GM19023 (cell line): Measurements from ENCODE around the gene STUM.

Experiments
- ATAC-seq: cut with Tn5 transposase; IDR thresholded peaks from one replicate; pipeline ENCODE4 v1.9.1; 2021; ENCODE audit warnings: mild to moderate bottlenecking, moderate library complexity; ENCODE audit not compliant: unreplicated experiment

Gene STUM

DNA sequence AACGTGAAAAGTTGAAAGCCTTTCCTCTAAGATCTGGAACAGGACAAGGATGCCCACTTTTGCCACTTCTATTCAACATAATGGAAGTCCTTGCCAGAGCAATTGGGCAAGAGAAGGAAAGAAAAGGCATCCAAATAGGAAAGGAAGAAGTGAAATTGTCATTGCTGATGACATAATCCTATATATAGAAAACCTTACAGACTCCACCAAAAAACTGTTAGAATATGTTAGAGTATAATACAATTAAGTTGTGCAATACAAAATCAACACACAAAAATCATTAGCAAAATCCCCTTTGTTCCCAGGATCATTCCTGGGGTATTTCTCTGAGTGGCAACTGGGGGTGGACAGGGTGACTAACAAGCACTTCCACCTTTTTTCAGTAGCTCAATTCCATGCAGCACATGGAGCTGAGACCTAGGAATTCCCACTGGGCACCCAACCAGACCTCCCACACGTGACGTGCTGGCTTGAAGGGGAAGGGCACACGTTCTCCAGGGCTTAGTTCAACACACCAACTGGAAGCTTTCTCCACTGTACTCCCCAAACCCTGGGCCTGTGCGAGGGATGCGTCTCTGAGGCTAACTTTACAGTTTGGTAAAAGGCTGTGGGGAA lies 9.6 kb downstream of the STUM start:
- no peak for ATAC-seq

DNA sequence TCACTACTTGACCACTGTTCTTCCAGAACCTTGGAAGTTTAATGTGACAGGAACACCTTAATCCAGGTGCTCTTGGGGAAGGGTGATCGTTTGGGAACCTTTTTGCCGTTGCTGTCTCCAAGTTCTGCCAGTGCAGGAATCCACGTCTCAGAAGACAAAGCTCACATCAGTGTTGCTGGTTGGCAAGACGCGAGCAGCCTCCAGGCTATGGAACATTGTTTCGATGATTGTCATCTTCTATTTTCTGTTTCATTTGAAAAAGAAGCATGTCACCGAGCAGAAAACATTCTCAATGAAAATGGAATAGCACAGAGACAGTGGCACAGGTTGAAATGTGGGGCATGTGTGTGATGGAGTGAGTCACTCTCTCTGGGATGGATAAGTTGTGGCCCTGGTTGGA lies 11.7 kb downstream of the STUM start:
- no peak for ATAC-seq

DNA sequence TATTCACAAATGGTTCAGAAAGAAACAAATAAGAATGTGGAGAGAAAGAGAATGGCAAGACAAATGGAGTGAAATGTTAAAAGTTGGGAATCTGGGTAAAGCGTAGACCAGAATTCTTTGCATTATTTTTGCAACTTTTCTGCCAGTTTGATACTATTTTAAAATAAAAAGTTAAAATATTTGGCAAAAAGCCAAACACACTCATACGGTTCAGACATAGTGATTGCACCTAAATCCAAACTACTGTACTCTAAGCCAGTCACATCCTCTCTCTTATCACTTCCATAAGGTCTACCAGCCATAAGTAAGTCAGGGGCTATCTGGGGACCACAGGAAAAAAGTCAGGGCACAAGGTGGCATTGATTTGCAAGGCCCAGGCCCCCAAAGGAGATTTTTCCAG lies 14.4 kb downstream of the STUM start:
- no peak for ATAC-seq

DNA sequence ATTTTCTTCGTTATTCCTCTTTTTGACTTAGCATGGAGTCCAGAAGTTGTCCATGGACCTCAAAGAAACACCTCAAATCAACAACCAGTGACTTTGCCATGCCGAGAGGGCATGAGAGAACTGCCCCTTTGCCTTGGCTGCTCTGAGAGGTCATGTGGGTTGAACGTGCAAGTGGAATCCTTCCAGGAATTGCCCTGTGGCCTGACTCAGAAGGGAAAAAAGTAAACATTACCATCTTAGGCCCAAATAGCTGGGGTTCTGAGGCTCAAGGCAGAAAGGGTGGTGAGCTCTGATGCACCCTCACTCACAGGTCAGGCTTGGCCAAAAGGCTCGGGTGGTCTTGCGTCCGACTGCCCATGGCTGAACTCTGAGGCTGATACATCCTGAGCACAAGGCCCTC lies 15.1 kb downstream of the STUM start:
- ATAC-seq = no peak

DNA sequence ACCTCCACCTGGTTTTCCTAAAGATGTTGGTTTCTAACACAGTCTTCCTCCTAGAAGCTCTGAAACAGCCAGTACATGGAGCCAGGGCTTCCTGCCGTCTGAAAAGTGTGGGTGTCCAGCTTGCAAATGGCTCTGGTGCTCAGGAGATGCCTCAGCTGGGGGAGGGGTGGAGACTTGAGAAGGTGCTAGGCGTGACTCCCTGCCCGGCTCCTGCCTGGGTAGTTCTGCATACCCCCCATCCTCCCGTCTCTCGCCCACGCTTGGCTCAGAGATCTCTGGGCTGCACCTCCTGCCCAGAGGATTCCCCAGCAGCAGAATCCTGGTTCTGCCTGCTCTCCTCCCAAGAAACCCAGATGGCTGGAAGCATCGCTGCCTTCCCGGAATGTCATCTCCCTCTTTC lies 16.9 kb downstream of the STUM start:
- ATAC-seq = no peak

DNA sequence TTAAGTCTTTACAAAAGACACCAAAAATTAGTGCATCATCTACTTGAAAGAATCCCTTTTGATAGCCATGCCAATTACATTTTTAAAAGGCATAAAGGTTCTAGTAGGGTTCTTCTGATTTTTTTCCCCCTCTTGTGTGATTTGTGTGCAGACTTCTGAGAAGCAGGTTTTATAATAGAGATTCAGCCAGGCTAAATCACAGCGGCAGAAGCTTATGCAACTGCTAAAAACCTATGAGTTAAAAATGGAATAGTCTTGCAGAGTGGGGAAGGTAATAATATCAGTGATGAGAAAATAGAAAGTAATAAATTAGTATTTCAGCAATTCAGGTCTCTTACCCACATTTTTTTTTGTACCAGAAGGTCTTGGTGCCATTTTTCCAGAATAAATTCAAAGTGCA lies 17.7 kb downstream of the STUM start:
- no peak for ATAC-seq

DNA sequence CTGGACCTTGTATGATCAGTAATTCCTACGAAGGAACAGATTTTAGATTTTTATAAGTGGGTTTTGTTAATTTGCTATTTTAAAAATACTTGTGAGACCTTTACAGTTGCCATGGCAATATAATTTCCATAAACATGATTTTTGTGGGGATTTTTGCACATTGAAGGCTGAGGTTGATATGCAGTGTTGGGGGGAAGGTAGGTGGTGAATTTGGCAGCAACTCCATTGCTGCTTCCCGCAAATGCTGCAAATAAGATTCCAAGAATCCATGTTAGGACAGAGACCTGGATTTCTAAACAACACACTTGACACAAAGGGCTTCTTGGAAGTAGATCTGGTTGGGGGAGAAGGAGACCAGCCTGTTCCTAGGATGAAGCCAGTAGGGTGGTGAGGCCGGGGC lies 18.2 kb downstream of the STUM start:
- no peak for ATAC-seq

GRCh38 chr1:226568077-226568831 lies 19.7 kb downstream of the STUM start:
- no peak for ATAC-seq

DNA sequence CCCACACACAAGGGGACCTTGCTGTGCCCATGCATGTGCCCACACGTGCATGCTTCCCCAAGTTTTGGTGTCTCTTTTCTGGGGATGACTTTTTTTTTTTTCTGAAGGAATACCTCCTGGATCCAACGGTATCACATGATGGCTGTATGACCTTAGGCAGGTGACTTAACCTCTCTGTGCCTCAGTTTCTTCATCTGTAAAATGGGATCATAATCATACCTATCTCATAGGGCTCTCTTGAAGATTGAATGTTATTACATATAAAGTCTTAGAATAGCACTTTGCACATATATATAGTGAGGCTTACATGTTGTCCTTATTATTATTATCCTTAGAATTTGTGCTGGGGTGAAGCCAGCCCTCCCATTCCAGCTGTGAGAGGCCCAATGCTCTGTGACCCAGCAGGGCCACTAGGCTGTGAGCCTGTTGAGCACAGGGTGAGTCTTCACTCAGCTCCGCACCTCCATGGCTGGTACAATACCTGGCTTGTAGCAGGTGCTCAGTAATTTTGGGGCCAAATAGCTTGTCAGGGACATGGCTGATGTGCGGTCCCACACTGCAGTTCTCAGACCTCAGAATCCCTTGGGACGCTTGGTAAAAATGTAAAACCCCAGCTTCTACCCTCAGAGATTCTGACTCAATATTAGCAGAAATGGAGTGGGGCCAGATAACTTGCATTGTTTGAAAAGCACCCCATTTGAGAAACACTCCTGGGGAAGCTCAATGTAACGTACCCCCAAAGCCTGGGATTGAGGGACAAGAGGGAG lies 20.6 kb downstream of the STUM start:
- no peak for ATAC-seq

GRCh38 chr1:226569879-226570547 lies 21.4 kb downstream of the STUM start:
- ATAC-seq = no peak

- ATAC-seq = no peak
Measured at GRCh38 chr1:226571893-226572292, 23.3 kb downstream of the STUM start.

DNA sequence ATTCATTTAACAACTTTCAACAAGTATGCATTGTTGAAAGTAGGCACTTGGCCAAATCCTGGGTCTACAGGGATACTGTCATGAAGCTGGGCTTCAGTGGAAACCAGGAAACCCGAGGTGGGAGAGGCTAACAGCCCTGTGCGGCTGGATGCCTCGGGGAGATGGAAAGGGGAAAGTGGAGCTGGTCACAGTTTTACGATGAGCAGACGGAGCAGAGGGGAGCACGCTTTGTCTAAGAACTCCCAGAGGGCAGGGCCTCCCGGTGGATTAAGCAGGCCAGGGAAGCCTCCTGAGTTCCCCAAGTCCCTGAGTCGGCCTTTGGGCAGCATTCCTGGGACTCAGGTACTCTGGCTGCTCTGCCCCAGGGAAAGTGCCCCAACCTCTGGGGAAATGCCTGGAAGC lies 23.8 kb downstream of the STUM start:
- no peak for ATAC-seq

DNA sequence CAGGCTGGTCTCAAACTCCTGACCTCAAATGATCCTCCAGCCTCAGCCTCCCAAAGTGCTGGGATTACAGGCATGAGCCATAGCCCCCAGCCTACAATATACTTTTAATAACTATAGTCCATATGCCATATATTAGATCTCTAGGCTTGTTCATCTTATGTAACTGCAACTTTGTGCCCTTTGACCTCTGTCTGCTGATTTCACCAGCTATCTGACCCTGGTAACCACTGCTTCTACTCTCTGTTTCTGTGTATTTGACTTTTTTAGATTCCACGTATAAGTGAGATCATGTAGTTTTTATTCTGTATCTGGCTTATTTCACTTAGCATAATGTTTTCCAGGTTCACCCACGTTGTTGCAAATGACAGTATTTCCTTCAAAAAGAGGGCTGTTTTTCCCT lies 25.5 kb downstream of the STUM start:
- no peak for ATAC-seq

DNA sequence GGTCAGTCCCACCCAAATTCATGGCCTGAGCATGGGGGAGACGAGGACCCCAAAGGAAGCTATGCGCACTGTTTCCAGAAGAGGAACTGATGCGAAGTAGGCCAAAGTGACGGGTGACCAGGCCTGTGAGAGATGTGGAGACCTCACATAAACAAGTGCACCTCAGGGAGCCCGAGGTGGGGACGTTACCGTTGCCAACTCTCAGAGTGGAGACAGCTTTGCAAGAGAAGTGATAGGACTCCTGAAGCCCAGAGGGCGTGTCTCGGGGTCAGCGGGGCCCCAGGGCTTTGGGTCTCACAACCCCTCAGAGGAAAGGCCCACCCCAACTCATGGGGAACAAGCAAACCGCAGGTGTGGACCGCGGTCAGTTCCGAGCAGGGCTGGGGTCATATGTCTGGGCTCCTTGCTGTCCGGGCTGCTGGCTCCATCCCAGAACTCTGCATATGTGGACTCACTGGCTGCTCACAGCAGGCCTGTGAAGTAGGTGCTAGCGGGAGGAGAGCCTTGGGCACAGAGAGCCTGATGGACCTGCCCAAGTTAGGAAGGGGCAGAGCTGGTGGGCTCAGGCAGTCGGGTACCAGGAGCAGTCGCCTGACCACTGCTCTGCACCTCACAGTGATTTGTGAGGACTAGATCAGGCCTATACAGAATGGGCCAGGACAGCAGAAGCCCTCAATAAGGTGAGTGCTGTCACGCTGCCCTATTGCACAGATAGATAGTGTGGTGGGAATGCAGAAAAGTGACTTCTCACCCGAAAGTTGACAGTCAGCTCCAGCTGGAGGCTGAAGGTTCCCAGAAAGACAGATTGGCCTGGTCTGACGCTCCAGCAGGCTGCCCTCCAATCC lies 26.2 kb downstream of the STUM start:
- ATAC-seq = no peak

- no peak for ATAC-seq
Measured at GRCh38 chr1:226575436-226575720, 26.8 kb downstream of the STUM start.

- no peak for ATAC-seq
Measured at GRCh38 chr1:226575739-226576378, 27.3 kb downstream of the STUM start.

DNA sequence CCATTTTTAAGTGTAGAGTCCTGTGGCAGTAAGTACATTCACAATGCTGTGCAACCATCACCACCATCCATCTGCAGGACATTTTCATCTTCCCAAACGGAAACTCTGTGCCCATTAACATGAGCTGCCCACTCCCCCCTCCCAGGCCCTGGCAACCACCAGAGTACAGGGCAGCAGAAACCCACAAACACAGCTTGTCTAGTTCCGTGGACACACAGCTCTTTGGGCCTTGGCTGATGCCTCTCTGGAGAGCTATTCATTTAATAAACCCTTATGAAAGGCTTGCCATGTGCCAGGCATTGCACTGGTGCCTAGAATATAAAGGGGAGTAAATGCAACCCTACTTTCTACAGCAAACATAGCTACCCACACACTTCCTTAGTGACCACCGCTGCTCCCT lies 28.0 kb downstream of the STUM start:
- no peak for ATAC-seq

DNA sequence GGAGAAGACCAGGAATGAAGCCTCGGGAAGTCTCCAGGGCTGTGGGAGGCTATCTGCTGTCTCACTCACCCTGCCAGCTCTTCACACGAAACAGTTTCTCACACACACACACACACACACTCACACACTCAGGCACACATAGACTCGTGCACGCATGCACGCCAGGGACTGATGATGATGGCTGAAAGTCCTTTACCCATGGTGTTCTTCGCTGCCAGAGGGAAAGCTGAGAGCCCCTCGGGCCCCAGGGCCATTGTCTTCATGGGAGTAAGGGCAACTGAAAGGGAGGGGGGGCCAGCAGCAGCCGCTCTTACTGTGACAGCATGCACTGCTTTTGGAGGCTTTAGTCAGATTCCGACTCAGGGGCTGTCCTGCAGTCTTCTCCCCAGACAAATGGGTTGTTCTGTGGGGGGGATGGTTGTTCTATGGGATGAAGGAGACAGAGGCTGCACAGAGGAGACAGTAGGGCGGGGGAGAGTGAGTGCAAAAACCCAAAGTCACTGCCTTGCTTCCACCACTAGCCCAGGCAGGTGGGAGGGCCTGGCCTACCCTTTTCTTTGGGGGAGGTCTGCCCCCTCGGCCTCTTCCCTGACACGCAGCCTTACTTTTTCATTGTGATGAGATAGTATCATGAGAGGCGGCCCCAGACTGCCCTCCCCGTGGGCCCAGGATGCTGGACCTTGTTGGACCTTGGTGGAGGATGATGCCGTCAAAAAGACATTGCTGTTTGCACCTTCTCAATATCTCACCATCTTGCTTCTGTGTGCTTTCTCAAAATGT lies 29.0 kb downstream of the STUM start:
- ATAC-seq = no peak

- no peak for ATAC-seq
Measured at GRCh38 chr1:226578946-226579578, 30.5 kb downstream of the STUM start.
